Measurements from ENCODE around the gene SIVA1.
A peak's percentile ranks its signal among the peaks of the same experiment; 100 is the strongest.

The SIVA1 gene

DNA sequence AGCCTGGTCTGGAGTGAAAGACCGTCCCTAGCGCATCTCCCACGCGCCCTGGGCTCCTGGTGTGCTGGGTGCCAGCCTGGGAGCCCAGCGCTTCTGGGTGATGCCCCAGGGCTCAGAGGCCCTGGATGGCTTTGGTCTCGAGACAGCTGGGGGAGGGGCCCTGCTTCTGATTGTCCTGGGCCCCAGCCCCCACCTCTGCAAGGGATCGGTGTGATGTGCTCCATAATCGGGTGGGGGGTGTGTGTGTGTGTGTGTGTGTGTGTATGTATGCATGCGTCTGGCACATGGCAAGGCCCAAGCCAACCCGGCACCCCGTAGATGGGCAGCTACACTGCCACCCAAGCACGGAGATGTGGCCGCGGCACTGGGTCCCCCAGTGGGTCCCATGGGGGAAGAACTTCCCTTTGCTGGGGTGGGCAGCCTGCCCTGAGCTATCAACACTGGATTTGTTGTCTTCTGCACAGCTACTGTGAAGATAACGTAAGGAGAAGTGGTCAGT lies 51.0 kb downstream of the SIVA1 start:
- no peak overlapping the region for H3K27ac ChIP-seq (ENCODE audit: extremely low read depth, low read depth, low read length)
- no peak overlapping the region for H3K4me3 ChIP-seq (ENCODE audit: low read depth, low read length)
- POLR2A ChIA-PET = interaction anchor here (0.9 kb wide), 1 partner anchor 35 kb away, joined by 3 read pairs; no protein-coding TSS in a partner anchor
- CTCF ChIA-PET = no interaction called here
- H3K36me3 ChIP-seq (ENCODE audit: control insufficient read depth in 2 of 2, insufficient read depth in 1 of 2, low read length in 2 of 2) = no peaks in the 10 kb centered on the region
- peaks cover 9% of the 10 kb centered on the region for H3K4me1 ChIP-seq (ENCODE audit: control insufficient read depth, insufficient read depth, low read length)
- no peaks in the 10 kb centered on the region for H3K9me3 ChIP-seq (ENCODE audit: control insufficient read depth, insufficient read depth, low read depth, low read length)
- TF ChIP-seq OVOL3 (tag by site-specific recombination; IDR thresholded peaks at IDR 0.05) = no peak
- TF ChIP-seq, protein P1, sequence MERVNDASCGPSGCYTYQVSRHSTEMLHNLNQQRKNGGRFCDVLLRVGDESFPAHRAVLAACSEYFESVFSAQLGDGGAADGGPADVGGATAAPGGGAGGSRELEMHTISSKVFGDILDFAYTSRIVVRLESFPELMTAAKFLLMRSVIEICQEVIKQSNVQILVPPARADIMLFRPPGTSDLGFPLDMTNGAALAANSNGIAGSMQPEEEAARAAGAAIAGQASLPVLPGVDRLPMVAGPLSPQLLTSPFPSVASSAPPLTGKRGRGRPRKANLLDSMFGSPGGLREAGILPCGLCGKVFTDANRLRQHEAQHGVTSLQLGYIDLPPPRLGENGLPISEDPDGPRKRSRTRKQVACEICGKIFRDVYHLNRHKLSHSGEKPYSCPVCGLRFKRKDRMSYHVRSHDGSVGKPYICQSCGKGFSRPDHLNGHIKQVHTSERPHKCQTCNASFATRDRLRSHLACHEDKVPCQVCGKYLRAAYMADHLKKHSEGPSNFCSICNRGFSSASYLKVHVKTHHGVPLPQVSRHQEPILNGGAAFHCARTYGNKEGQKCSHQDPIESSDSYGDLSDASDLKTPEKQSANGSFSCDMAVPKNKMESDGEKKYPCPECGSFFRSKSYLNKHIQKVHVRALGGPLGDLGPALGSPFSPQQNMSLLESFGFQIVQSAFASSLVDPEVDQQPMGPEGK (tag by site-specific recombination; IDR thresholded peaks at IDR 0.05) = peak; percentile 48; the same call in 1 of the 2 replicates
- TF ChIP-seq, protein P2, sequence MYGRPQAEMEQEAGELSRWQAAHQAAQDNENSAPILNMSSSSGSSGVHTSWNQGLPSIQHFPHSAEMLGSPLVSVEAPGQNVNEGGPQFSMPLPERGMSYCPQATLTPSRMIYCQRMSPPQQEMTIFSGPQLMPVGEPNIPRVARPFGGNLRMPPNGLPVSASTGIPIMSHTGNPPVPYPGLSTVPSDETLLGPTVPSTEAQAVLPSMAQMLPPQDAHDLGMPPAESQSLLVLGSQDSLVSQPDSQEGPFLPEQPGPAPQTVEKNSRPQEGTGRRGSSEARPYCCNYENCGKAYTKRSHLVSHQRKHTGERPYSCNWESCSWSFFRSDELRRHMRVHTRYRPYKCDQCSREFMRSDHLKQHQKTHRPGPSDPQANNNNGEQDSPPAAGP (tag by site-specific recombination; IDR thresholded peaks at IDR 0.05) = no peak
- TF ChIP-seq, protein P3, sequence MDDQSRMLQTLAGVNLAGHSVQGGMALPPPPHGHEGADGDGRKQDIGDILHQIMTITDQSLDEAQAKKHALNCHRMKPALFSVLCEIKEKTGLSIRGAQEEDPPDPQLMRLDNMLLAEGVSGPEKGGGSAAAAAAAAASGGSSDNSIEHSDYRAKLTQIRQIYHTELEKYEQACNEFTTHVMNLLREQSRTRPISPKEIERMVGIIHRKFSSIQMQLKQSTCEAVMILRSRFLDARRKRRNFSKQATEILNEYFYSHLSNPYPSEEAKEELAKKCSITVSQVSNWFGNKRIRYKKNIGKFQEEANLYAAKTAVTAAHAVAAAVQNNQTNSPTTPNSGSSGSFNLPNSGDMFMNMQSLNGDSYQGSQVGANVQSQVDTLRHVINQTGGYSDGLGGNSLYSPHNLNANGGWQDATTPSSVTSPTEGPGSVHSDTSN (CRISPR knock-in tag; IDR thresholded peaks at IDR 0.05) = no peak
- TF ChIP-seq, protein P4, sequence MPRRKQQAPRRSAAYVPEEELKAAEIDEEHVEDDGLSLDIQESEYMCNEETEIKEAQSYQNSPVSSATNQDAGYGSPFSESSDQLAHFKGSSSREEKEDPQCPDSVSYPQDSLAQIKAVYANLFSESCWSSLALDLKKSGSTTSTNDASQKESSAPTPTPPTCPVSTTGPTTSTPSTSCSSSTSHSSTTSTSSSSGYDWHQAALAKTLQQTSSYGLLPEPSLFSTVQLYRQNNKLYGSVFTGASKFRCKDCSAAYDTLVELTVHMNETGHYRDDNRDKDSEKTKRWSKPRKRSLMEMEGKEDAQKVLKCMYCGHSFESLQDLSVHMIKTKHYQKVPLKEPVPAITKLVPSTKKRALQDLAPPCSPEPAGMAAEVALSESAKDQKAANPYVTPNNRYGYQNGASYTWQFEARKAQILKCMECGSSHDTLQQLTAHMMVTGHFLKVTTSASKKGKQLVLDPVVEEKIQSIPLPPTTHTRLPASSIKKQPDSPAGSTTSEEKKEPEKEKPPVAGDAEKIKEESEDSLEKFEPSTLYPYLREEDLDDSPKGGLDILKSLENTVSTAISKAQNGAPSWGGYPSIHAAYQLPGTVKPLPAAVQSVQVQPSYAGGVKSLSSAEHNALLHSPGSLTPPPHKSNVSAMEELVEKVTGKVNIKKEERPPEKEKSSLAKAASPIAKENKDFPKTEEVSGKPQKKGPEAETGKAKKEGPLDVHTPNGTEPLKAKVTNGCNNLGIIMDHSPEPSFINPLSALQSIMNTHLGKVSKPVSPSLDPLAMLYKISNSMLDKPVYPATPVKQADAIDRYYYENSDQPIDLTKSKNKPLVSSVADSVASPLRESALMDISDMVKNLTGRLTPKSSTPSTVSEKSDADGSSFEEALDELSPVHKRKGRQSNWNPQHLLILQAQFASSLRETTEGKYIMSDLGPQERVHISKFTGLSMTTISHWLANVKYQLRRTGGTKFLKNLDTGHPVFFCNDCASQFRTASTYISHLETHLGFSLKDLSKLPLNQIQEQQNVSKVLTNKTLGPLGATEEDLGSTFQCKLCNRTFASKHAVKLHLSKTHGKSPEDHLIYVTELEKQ (tag by site-specific recombination; IDR thresholded peaks at IDR 0.05; ENCODE audit: borderline replicate concordance) = no peak
- TF ChIP-seq, protein P5, sequence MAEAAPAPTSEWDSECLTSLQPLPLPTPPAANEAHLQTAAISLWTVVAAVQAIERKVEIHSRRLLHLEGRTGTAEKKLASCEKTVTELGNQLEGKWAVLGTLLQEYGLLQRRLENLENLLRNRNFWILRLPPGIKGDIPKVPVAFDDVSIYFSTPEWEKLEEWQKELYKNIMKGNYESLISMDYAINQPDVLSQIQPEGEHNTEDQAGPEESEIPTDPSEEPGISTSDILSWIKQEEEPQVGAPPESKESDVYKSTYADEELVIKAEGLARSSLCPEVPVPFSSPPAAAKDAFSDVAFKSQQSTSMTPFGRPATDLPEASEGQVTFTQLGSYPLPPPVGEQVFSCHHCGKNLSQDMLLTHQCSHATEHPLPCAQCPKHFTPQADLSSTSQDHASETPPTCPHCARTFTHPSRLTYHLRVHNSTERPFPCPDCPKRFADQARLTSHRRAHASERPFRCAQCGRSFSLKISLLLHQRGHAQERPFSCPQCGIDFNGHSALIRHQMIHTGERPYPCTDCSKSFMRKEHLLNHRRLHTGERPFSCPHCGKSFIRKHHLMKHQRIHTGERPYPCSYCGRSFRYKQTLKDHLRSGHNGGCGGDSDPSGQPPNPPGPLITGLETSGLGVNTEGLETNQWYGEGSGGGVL (tag by site-specific recombination; IDR thresholded peaks at IDR 0.05) = no peak
- TF ChIP-seq ZNF600 (tag by site-specific recombination; IDR thresholded peaks at IDR 0.05) = peak; percentile 75
- TF ChIP-seq, protein P6, sequence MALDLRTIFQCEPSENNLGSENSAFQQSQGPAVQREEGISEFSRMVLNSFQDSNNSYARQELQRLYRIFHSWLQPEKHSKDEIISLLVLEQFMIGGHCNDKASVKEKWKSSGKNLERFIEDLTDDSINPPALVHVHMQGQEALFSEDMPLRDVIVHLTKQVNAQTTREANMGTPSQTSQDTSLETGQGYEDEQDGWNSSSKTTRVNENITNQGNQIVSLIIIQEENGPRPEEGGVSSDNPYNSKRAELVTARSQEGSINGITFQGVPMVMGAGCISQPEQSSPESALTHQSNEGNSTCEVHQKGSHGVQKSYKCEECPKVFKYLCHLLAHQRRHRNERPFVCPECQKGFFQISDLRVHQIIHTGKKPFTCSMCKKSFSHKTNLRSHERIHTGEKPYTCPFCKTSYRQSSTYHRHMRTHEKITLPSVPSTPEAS (tag by site-specific recombination; IDR thresholded peaks at IDR 0.05) = peak; percentile 65; the same call in 1 of the 2 replicates
- TF ChIP-seq ZNF214 (tag by site-specific recombination; IDR thresholded peaks at IDR 0.05; ENCODE audit: borderline replicate concordance) = no peak
- TF ChIP-seq, protein P7, sequence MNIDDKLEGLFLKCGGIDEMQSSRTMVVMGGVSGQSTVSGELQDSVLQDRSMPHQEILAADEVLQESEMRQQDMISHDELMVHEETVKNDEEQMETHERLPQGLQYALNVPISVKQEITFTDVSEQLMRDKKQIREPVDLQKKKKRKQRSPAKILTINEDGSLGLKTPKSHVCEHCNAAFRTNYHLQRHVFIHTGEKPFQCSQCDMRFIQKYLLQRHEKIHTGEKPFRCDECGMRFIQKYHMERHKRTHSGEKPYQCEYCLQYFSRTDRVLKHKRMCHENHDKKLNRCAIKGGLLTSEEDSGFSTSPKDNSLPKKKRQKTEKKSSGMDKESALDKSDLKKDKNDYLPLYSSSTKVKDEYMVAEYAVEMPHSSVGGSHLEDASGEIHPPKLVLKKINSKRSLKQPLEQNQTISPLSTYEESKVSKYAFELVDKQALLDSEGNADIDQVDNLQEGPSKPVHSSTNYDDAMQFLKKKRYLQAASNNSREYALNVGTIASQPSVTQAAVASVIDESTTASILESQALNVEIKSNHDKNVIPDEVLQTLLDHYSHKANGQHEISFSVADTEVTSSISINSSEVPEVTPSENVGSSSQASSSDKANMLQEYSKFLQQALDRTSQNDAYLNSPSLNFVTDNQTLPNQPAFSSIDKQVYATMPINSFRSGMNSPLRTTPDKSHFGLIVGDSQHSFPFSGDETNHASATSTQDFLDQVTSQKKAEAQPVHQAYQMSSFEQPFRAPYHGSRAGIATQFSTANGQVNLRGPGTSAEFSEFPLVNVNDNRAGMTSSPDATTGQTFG (tag by site-specific recombination; IDR thresholded peaks at IDR 0.05; ENCODE audit: borderline replicate concordance) = no peak
- TF ChIP-seq ZNF433 (tag by site-specific recombination; IDR thresholded peaks at IDR 0.05; ENCODE audit: low read depth) = no peak
- TF ChIP-seq ZNF341 (tag by site-specific recombination; IDR thresholded peaks at IDR 0.05; ENCODE audit: low read depth) = no peak
- no peak for TF ChIP-seq ZNF146 (tag by site-specific recombination; IDR thresholded peaks at IDR 0.05)
- TF ChIP-seq, protein P8, sequence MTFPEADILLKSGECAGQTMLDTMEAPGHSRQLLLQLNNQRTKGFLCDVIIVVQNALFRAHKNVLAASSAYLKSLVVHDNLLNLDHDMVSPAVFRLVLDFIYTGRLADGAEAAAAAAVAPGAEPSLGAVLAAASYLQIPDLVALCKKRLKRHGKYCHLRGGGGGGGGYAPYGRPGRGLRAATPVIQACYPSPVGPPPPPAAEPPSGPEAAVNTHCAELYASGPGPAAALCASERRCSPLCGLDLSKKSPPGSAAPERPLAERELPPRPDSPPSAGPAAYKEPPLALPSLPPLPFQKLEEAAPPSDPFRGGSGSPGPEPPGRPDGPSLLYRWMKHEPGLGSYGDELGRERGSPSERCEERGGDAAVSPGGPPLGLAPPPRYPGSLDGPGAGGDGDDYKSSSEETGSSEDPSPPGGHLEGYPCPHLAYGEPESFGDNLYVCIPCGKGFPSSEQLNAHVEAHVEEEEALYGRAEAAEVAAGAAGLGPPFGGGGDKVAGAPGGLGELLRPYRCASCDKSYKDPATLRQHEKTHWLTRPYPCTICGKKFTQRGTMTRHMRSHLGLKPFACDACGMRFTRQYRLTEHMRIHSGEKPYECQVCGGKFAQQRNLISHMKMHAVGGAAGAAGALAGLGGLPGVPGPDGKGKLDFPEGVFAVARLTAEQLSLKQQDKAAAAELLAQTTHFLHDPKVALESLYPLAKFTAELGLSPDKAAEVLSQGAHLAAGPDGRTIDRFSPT (tag by site-specific recombination; IDR thresholded peaks at IDR 0.05) = peak; percentile 69
- 0 out of 2 replicates have a peak, but pooled peaks have one; percentile 10 for TF ChIP-seq GLIS1 (tag by site-specific recombination; IDR thresholded peaks at IDR 0.05)
- TF ChIP-seq, protein P9, sequence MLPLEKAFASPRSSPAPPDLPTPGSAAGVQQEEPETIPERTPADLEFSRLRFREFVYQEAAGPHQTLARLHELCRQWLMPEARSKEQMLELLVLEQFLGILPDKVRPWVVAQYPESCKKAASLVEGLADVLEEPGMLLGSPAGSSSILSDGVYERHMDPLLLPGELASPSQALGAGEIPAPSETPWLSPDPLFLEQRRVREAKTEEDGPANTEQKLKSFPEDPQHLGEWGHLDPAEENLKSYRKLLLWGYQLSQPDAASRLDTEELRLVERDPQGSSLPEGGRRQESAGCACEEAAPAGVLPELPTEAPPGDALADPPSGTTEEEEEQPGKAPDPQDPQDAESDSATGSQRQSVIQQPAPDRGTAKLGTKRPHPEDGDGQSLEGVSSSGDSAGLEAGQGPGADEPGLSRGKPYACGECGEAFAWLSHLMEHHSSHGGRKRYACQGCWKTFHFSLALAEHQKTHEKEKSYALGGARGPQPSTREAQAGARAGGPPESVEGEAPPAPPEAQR (tag by site-specific recombination; IDR thresholded peaks at IDR 0.05) = no peak
- TF ChIP-seq, protein P10, sequence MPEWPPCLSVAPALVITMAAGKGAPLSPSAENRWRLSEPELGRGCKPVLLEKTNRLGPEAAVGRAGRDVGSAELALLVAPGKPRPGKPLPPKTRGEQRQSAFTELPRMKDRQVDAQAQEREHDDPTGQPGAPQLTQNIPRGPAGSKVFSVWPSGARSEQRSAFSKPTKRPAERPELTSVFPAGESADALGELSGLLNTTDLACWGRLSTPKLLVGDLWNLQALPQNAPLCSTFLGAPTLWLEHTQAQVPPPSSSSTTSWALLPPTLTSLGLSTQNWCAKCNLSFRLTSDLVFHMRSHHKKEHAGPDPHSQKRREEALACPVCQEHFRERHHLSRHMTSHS (tag by site-specific recombination; IDR thresholded peaks at IDR 0.05) = no peak
- TF ChIP-seq ZNF423 (tag by site-specific recombination; IDR thresholded peaks at IDR 0.05) = 0 out of 2 replicates have a peak, but pooled peaks have one; percentile 25
